Ramos (cell line): ENCODE measurements around the gene PLXDC1.
"Not testable (repeated sequence)": the region's sequence is repeated elsewhere in the genome, so short reads cannot be mapped to it uniquely, and the experiment has no call there.

Experiments
- in situ Hi-C: fragments of 300-500 bp; cut with MboI; formaldehyde crosslinking; loops from one replicate; pipeline ENCODE4 v1.14.3; 2022; ENCODE audit warnings: low sequenced_read_pairs; ENCODE audit not compliant: unreplicated experiment

The PLXDC1 gene

DNA sequence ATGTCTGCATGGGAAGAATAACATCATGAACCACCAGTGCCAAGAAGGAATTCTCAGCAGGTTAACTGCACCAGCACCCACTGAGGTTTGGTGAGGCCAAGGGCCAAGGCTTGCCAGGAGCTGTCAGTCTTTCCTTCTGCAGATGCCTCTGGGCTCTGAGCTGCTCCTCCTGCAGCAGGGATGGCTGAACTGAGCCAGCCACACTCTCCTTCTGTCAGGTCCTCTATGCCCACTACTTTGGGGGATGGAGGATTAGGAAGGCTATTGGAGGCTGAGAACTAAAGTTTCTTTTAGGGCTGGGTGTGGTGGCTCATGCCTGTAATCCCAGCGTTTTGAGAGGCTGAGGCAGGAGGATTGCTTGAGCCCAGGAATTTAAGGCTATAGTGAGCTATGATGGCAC, 71.6 kb downstream of the PLXDC1 start:
- in situ Hi-C loops = loop anchor here (5.0 kb wide), 1 partner anchor 62 kb away; no protein-coding TSS in a partner anchor

DNA sequence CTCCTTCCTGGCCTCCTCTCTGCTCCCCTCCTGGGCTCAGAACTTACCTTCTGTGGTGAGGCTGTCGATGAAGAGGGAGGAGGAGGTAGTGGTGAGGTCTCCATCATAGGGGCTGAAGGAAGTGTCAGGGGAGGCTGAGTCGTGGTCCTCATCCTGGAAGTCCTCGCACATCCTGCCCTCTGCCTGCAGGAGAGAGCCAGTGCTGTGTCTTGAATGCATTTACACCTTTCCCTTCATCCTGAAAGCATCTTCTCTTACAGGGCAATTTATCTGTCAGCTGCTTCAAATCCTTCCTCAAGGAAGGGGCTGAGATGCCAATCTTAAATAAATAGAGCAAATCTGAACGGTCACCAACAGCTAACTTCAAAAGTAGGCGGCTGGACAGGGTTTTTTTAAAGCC, 73.6 kb downstream of the PLXDC1 start:
- in situ Hi-C loops = loop anchor here (5.0 kb wide), 1 partner anchor 64 kb away; no protein-coding TSS in a partner anchor

DNA sequence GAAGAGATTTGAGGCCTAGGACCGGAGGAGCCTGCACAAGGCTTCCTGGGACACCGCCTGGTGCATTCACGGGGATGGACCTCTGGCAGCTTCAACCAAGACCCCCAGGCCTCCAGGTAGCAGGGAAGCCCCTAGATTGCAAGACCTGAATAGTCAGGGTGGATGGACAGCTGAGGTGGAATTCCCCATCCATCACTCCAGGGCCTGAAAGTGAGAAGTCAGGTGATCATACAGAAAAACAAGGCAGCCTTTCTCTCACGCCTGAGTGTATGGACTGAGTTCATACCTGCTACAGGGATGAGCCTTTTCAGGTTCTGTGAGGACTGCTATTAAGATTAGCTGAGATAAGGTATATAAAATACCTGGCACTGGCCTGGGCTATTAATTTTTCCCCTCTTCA, 74.2 kb downstream of the PLXDC1 start:
- in situ Hi-C loops = loop anchor here (5.0 kb wide), 1 partner anchor 65 kb away; no protein-coding TSS in a partner anchor

DNA sequence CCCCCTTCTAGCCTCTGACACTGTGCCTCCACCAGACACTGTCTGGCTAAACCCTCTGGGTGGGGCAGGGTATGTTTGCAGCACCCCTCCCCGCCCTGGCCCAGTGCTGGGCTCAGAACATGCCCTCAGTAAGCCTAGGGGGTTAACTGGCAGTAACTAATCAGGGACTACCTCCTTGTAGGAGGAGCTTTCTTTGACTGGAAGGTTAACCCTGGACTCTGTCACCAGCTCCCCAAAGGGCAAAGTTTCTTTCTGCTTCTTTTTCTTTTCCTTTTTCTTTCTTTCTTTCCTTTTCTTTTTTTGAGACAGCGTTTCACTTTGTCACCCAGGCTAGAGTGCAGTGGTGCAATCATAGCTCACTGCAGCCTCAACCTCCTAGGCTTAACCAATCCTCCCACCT, 76.8 kb downstream of the PLXDC1 start:
- in situ Hi-C loops = loop anchor here (5.0 kb wide), 1 partner anchor 68 kb away; no protein-coding TSS in a partner anchor

DNA sequence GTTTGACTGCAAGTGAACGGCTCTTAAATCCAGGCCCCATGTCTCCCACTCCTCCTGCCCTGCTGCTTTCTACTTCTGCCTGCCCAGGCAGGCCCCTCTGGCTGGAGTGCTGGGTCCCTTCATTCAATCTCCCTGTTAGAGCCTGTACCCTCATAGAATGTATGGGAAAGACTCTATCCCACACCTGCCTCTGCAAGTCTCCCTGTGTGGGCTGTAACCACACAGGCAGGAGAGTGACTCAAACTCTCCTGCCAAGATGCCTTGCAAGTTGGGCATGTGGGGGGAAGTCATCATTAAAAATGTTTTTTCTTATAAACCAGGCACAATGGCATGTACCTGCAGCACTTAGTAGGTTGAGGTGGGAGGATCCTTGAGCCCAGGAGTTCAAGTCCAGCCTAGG, 77.5 kb downstream of the PLXDC1 start:
- in situ Hi-C loops = no loop called here

DNA sequence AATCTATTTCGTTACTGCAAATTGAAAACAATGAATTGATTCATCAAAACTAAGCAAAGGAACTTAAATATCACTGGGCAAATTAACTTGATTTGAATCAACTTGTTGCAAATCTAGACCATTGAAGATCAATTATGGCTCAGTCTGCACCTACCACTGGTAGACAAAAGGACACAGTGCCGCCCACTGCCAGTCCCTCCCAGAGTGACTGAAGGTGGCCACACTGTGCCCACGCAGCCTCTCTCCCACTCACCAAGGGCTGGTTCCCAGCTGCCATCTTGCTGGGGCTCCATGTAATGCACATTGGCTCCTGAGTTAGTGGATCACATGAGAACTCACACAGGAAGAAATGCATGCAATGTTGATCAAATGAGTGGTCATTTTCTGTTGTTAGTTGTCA, 78.1 kb downstream of the PLXDC1 start:
- in situ Hi-C loops = no loop called here

DNA sequence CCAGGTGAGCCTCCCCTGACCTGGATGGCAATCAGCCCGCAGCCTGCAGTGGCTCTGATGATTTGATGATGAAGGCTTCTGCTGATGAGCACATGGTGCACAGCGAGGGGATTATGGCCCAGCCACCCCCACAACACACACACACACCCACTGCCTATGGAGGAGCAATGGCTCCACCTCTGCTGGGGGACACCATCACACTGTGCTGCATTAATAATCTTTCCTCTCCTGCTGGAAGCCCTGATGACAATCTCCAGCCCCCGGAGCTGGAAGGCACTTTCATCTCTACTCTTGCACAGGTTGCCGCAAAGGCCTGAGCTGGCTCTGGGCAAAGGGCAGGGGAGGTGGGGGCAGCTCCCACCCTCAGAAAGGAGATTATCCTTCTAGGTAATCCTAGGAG, 79.9 kb downstream of the PLXDC1 start:
- in situ Hi-C loops = no loop called here

DNA sequence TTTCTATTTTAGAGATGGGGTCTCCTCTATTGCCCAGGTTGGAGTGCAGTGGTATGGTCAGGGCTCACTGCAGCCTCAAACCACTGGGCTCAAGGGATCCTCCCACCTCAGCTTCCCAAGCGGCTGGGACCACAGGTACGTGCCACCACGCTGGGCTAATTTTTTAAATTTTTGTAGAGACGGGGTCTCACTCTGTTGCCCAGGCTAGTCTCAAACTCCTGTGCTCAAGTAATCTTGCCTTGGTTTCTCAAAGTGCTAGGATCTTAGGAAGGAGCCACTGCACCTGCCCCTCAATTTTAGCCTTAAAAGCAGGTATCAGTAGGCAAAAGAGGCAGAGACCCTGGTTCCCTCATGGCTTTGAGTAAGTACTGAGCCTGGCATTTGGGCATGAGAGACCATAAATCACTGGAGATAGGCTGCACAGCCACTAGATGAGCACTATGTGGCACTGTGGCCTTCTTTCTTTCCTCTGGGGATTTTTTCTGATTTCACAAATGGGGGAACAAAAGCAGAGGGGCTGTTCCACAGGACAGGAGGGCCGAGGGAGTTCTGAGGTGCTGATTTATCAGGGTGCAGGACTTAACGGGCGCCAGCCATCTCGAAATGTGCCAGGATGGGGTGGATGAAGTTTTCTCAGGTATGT, 82.2 kb downstream of the PLXDC1 start:
- in situ Hi-C loops = no loop called here

DNA sequence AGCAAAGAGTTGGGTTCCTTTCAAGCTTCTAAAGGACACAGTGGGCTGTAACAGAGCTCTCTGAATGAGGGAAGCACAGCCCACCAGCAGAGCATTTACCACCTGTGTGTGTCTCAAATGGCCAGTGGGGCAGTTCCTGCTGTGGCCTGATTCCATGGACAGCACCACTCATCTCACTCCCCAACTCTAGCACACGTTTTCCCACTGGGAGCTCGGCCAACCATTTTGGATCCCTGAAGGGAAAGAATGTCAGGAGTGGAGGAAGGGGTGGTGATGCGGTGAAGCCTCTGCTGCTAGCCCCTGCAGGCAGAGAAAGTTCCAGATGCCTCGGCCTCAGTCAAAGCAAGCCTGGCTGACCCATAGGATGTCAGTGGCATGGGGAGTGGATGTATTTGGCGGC, 86.6 kb downstream of the PLXDC1 start:
- in situ Hi-C loops = no loop called here

DNA sequence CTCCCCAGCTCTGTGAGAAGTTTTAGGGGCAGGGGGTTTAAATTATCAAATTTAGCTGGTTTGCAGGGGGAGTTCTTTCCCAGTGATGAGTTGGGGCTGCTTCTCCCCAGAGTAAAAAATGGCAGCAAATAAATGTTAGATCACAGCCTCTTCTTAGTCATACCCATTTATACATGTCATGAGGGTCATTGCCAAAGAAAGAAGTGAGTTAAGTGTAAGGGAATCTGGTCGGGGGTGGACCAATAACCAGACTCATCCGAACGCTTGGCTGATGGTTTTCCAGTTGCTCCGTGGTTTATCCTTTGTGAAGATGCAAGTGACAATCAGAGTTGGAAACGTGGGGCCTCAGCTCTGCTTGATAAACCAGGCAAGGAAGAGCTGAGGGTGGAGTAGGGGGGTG, 87.1 kb downstream of the PLXDC1 start:
- in situ Hi-C loops = no loop called here

DNA sequence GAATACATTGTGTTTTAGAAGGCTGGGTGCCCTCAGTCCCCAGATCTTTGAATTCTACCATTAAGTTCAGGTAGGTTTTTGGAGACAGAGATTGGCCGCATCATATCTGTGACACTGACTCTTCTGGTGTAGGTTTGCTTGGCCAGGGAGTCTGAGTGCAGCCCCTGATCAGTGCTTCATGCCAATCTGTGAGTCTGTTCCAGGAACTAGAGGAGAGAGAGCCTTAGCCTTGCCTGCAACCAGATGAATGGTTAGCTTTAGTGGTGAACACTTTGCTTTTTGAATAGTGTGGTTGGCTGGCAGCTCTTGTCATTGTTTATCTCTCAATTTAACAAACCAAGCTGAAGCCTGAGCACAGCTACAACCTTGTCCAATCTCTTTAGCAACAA, 87.8 kb downstream of the PLXDC1 start:
- in situ Hi-C loops = no loop called here

DNA sequence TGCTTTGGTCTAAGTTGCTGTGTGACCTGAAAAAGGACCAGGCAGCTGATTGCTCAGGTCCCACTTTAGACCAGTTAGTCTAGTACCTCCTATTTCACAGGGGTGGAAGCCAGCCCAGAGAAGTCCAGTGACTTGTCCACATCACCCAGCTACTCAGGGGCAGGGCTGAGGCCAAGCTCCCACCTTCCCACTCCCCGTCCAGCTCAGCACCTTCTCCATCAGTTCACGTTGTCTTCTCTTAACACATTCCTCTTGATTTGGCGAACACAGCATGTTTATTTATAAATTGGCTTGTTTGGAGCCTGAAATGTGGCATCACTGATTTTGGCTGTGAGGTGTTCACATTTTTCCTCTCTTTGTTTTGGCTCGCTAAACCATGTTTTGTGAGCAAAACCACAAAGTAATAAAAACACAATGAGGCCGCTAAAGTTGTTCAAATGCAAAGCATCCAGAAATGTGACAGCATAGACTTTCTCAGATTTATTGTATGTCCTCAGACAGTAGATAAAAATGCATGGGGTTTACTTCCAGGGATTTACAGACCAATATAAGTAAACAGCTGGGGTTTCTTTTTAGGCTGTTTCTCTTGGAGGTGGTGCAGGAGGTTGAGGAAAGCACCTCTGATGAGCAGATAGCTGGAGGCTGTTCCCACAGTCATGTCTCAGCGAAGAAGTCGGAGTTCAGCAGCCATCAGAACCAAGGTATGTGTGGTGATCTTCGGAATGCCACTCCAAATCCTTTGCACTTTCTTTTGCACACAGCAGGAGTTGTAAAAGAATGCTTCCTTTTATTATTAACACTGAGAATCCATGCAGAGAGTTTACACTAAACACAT, 88.4 kb downstream of the PLXDC1 start:
- in situ Hi-C loops = no loop called here

DNA sequence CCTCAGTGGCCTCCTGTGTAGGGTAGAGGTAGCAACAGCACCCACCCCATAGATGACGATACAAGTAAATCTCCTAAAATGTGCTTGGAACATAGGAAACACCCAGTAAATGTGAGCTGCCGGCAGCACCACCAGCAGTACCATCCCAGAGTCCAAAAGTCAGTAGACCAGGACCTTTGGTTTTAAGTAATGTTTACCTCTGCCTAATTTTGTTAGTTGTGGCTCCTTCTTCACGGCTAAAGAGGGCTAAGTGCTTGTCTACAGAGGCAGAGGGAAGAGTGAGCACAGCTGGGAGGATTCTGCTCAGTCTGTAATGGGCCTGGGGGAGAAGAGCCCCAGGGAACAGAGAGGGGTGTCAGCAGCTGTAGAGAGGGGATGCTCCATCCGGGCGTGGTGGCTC, 92.9 kb downstream of the PLXDC1 start:
- in situ Hi-C loops = no loop called here

DNA sequence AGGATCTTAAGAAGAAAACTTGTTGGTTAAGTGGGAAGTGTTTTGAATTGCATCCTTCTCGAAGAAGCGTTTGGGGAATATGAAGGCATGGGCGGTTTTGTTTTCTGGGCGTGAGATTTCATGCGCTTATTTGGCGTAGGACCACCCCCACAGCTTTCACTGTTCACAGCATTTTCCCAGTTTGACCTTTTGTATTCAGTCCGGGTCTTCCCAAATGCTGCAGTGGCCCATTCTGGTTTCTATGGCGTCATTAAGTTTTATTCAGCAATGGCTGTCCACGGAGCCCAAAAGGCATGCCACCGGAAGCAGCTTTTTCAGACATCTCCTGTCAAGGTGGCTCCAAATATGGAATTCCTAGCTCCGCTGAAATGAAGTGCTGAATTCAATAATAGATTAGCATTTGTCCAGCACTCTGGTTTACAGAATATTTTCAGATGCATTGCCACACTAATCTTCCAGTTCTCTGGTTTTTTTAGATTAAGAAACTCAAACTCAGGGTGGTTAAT, 93.7 kb downstream of the PLXDC1 start:
- in situ Hi-C loops = no loop called here

DNA sequence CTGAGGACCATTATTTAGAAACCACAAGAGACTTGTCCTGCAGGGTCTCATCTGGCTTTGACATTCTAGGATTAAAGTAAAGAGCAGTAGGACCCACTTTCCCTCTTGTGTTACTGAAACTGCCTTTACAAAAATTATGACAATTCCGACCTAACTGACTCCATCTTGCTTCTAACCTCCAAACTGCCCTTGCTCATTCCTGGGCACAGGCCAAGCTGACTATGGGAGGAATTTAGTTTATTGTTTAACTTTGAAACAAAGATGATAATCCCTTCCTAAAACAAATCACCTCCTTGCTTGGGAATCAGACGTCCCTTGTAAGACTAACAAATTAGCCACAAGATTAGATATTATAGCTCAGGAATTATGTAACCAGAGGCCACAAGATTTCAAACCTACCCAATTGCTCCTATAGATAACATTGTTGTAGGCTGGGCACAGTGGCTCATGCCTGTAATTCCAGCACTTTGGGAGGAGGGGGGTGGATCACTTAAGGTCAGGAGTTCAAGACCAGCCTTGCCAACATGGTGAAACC, 97.3 kb downstream of the PLXDC1 start:
- in situ Hi-C loops = no loop called here

DNA sequence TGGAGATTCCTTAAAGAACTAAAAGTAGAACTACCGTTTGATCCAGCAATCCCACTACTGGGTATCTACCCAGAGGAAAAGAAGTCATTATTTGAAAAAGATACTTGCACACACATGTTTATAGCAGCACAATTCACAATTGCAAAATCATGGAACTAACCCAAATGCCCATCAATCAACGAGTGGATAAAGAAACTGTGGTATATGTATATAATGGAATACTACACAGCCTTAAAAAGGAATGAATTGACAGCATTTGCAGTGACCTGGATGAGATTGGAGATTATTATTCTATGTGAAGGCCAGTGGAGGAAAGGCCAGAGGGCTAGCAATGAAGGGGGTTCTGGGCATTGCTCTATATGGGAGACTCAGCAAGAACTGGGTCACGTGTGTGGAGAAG, 99.0 kb downstream of the PLXDC1 start:
- in situ Hi-C loops = not testable (repeated sequence)

DNA sequence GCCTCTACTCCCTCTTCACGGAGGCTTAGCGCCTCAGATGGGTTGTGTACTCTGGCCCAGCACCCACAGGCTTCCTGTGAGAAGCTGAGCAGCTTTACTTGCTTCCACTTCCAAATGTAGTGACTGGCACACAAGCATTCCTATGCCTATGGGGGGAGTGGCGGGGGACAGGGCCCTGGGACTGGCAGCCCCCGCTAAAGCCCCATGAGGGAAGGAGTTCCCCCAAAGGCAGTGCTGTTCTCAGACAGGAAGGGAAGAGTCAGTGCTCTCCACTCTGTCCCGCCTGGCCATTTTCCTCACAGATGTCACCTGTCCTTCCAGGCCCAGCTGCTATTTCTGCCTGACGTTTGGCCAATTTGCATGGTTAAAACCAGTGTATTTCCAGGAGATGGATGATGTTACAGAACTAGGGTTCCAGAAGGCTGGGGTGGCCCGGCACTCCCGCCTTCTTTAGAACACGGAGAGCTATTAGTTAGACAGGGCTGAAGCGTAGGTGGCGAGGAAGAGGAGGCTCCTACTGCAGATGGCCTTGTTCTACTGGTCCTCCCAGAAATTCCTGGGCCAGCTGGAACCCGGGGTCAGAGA, 100.3 kb downstream of the PLXDC1 start:
- in situ Hi-C loops = no loop called here

DNA sequence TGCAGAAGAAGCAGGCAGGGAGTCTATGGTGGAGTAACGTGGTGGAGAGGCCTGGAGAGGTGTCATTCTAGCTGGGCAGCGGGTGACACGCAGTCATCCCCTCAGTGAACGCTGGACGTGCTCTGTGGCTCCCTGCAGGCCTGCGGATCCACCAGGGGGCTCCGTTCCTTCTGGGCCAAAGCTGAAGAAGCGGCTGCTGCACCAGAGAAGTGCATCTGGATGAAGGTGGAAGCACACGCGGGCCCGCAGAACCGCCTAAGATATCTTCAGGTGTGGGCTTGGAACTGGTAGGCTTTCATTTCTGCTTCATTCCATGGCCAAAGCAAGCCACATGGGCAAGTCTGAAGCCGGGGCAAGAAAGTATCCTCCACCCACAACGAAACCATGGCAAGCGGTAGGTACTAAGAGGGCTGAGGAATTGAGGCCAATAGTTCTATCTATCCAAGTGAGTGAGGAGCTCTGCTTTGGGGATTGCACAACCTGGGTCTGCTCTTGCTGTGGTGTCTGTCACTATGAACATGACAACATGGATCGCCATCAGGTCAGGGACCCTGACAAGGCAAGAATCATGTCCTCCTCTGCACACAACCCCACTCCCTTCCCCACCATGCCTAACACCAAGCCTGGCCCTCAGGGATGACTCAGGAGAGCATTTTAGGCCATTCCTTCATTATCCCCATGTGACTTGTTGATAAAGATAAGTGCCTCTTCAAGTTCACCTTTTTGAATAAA, 105.3 kb downstream of the PLXDC1 start:
- in situ Hi-C loops = no loop called here

DNA sequence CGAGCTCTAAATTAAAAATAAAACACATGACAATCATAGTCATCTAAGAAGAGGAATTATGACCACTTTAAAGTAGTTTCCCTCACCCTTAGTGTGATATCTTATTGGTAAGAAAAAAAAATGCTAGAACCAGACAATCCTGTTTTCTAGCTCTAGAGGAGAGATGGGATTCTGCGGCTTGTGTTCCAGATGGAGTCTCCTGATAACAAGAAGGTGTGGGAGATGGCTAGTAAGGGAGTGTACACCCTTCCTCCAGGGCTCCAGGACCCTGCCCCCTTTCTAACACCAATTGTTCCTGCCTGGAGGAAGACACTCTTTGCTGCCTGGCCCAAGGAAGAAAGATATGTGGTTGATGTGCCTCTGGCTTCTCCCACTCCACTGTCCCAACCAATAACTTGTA, 115.4 kb downstream of the PLXDC1 start:
- in situ Hi-C loops = no loop called here

DNA sequence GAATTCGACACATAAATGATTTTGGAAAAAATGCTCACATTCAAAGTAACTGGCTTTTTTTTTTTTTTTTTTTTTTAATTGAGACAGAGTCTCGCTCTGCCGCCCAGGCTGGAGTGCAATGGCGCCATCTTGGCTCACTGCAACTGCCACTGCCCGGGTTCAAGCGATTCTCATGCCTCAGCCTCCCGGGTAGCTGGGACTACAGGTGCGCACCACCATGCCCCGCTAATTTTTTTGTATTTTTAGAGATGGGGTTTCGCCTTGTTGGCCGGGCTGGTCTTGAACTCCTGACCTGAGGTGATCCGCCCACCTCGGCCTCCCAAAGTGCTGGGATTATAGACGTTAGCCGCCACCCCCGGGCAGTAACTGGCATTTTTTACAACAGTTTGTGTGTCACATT, 115.9 kb downstream of the PLXDC1 start:
- in situ Hi-C loops = not testable (repeated sequence)
